Stimulated activated CD8-positive, alpha-beta memory T cell treated with anti-CD3 and anti-CD28 coated beads, Interleukin-15, amount 100 ng/mL, for 24 hours (primary cell): ENCODE measurements around the gene GRIK3.
"Not testable (repeated sequence)": the region's sequence is repeated elsewhere in the genome, so short reads cannot be mapped to it uniquely, and the experiment has no call there.

Source experiments
- DNase-seq: peaks from one replicate; pipeline ENCODE4 v3.0.0-alpha.2; 2020; ENCODE audit warnings: low read depth

Gene GRIK3

DNA sequence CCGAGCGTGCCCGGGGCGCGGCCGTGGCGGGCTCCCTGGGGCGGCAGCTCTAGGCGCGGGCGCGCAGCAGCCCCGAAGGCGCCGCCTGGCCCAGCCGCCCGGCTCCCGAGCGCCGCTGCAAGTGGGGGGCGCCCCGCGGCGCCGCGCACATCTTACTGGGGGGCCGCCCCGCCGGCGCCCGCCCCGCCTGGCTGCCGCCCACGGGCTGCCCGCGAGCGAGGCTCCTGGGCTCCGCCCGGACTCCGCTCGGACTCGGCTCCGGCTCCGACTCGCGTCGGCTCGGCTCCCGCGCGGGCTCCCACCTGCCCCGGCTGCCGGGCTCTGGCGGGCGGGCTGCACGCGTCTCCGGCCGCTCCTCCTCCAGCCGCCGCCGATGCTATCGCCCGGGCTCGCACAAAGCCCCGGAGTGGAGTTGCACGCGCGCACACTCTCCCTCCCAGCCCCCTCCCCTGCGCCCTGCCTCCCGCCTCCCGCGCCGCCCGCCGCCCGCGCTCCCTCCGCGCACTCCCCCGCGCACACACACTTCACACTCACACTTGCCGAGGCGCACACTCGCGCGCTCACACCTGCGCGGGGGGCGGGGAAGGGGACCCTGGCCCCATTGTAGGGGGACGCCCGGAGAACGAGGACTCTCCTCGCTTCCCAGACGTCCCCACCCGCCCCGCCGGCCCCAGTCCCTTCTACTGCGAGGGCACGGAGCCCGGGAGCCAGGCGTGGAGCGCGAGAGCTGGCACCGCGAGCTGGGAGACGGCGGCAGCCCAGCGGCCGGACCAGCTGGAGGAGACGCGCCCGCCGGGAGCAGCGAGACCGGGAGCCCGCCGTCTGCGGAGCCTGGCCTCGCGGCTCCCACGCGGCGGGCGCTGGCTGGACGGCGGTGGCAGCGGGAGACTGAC, at the start of gene GRIK3:
TSS of gene GRIK3 (minus strand) at position 395 of the 893 bp plus-strand sequence. CDS start 407 bp downstream, outside the sequence.
- no peak for DNase-seq

DNA sequence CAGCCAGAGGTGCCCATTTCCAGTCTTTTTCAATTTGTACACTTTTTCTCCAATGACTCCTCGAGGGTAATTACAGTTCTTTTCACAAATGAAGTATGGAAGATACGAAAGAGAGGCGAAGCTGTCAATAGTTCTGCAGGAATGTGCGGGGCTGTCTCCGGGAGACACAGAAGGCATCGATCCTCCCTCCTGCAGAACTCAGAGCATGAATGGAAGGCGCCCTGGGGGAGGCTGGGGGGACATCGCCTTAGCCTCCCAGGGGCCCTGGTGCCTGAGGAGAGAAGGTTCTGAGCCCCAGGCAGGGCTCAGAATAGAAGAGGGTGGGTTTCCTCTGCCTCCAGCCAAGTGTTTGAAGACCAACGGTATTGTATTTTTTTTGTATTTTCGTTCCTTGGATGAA, 49.7 kb upstream of the GRIK3 start:
- no peak for DNase-seq

DNA sequence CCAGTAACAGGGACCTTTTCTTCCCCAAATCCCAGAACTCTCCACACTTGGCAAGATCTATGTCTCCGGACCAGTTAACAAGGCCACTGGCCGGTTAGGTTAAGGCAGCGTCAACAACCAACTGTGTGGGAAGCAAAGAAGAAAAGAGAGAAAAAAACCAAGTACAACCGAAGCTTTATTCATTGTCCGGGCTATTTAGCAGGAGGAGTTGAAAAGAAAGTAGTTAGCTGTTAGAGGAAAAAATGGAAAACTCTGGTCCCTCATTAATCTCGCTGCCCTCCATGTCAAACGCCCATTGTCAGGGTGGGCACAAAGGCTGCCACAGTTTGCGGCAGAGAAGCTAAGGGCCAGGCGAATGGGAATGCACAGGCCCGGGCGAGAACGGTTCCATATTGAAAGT, 49.3 kb upstream of the GRIK3 start:
- no peak for DNase-seq

DNA sequence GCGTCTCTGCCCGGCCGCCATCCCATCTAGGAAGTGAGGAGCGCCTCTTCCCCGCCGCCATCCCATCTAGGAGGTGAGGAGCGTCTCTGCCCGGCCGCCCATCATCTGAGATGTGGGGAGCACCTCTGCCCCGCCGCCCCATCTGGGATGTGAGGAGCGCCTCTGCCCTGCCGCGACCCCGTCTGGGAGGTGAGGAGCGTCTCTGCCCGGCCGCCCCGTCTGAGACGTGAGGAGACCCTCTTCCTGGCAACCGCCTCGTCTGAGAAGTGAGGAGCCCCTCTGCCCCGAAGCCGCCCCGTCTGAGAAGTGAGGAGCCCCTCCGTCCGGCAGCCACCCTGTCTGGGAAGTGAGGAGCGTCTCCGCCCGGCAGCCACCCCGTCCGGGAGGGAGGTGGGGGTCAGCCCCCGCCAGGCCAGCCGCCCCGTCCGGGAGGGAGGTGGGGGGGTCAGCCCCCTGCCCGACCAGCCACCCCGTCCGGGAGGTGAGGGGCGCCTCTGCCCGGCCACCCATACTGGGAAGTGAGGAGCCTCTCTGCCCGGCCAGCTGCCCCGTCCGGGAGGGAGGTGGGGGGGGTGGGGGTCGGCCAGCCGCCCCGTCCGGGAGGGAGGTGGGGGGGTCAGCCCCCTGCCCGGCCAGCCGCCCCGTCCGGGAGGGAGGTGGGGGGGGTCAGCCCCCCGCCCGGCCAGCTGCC, 46.1 kb upstream of the GRIK3 start:
- not testable (repeated sequence) for DNase-seq

DNA sequence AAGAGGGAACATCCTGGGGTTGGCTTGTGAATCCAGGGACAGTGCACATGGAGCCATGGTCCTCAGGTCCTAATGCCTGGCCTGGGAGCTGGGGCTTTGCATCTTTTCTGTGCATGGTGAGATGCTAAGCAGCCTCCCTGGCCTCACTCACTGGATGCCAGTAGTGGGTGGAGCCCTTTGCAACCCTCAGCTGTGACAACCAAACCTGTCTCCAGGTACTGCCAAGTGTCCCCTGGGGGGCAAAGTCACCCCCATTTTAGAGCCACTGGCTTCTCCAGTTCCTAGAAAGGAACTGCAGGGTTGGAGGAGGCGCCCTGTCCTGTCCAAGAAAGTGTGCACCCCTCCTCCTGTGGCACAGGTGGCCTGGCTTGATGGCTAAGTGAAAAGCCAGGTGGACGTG, 44.6 kb upstream of the GRIK3 start:
- DNase-seq = no peak

DNA sequence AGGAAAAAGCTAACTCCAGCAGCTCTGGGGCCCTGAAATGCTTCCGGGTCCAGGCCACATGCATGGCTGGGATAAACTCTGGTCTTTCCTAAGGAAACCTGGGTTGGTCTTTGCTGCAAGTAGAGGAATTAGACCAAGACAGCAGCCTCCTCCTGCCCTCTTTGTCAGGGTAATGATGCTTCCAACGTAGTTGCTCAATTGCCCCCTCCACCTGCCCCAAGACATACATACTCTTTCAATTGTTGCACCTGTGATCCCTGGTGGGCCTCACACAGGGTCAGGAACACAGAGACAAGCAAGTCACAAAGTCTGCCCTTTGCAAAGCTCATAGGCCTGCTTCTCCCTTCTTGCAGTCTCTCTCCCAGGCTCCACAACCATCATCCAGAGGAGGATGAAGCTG, 41.9 kb upstream of the GRIK3 start:
- no peak for DNase-seq

DNA sequence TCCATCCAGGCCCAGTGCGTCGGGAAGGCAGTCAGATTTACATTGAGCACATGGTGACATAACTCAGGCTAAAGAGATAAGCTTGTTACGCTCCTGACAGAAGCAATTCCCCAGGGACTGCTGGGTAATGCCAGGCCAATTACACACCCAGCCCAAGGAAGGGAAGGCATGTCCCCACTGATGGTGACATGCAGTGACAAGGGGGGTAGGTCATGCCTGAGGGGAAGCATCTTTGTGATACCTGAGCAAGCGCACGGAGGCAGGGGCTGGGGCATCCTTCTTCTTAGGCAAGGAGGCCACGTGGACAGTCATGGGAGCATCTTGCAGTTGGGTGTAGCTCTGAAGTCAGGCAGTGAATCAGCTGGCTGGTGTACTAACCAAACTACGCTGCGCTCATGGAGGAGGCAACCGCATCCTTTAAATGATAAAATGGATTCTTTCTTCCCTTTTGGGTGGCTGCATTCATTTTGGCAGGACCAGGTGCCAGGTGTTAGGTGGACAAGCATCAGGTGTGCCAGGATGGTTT, 39.6 kb upstream of the GRIK3 start:
- DNase-seq = no peak

DNA sequence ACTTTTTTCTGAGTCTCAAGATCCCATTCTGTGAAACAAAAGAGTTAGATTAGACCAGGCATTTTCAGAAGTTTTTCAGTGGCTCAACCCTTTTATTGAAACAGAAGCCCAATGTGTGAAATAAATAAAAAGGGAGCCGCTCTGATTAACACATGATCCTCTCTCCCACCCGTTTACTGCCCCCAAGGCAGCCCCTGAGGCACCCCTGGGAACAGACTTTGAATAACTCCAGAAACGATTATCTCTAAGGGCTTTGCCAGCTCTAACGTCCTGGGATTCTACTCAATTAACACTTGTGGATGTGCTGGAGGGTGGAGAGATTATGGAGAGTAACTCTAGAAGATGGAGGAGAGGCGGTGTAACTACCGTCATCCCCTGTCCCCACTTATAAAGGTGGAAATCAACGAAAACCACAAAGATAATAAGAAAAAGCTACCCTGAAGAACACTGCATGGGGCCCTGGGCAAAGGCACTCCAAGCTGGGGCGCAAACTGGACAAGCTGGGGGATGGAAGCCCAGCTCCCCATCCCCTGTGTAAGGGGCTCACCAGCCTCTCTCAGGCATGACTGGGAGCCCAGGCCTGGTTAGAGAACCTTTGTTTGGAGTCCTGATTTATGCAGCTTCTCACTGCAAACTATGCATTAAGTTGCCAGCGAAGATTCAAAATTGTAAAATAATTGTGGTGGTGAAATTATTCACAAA, 39.0 kb upstream of the GRIK3 start:
- no peak for DNase-seq

DNA sequence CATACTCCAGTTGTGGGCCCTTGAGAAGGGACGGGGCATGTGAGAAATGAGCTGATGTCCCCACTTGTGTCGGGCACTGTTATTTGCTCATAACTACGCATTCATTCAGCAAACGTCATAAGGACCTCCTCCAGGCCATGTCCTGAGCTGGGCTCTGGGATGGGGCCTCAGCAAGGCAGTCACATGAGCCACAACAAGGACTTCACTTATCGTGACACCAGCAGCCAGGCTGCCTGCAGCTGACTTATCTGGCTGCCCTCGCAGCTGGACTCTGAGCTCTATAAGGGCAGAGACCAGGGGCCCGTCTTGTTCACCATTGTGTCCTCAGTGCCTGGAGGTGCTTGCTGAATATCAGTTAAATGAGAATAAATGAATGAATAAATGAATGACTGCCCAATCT, 37.5 kb upstream of the GRIK3 start:
- no peak for DNase-seq

DNA sequence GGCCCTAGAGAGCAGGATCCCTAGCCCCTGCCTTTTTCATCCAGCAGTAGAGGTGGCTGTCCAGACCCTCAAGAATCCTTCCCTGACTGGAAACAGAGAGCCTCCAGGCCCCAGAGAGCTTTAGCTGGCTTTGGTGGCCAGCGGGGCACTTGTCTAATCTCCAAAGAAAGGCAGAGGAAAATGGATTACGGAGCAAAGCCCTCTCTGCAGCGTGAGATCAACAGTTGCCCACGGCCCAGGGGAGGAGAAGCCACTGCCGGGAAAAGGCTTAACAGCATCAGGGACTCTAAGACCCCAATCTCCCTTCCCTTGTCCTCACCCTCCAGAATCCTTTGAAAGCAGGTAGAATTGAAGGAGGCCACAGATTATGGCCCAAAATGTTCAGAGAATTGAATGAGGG, 35.8 kb upstream of the GRIK3 start:
- DNase-seq = no peak

DNA sequence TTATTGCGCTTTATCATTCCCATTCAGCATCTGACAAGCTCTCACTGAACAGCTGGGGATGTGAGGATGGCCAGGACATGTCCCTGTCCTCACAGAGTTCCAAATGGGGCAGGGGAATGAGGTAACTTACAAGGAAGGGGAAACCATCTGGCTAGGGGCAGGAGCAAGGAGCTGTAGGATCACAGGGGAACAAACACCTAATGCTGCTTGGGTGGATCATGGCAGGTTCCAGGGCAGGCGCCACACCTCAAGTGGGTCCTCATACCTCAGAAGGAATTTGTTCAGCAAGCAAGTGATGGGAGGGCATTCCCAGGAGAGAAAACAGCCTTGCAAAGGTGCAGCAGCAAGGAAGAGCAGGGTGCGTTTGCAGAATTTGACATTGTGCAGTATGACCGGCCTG, 35.1 kb upstream of the GRIK3 start:
- DNase-seq = no peak

DNA sequence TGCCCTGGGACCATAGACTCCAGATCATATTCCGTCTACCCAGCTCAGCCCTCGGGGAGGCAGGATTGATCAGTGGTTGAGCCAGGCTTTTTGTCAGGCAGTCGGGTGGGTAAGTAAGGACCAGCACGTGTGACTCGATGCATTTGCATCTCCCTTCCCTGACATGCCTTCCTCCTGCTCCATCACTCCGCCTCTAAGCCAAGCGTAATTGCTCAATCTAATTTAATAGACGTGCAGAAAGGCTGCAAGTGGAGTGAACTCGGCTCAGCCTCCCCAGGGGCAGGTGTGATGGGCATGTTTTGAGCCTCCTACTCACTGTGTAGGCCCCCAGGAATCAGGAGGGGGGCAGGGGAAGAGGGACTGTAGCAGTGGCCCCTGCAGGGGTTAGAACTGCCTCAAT, 34.6 kb upstream of the GRIK3 start:
- DNase-seq = no peak

DNA sequence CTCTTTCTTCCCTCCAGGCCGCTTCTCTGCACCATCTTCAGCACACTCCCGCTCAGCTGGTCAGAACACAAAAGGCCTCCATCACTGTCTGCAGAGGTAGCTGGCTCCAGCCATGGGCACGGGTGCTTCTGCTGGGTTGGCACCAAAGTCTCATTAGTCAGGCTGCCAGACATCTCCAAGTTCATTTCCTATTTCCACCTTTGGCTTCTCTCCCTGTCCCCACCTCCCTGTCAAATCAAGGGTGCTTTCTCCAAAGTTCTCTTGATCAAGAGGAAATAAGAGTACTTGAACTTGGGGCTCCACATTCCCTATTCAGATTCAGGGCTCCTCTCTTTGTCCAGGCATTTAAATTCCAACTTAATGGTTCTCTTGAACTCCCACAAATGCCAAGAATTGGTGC, 33.9 kb upstream of the GRIK3 start:
- DNase-seq = no peak

DNA sequence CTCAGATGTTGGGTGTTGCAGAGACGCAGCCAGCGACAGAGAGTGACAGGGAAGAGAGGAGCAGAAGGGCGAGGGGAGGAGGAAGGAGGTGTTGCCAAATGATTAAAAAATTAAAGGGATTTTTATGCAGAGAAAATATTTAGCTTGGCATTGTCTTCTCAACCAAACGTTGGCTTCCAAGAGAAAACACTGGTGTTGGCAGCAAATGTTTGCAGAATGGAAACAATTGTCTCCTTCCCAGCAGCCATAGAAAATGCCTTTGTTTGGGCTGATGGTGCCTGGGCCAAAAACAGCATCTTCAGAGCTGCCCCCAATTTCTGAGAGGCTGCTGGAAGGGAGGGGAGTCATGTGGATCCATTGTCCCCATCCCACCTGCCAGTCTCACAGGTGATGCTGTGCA, 29.7 kb upstream of the GRIK3 start:
- DNase-seq = no peak

DNA sequence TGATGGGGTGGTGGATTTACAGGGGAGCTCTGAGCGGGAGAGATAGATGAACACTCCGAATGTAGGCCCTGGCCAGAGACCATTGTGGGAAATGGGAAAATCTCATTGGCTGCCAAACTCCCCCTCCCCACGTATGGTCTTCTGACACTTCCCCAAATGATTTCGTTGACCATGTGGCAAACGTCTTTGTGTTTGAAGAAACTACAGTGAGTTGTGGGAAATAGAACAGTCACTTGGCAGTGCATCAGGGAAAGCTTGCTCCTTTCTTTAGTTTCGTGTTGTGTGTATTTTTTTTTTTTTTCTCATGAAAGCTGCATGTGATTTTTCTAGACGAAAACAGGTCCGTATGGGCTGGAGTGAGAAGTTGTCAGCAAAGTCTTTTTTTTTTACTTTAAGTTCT, 25.0 kb upstream of the GRIK3 start:
- no peak for DNase-seq

DNA sequence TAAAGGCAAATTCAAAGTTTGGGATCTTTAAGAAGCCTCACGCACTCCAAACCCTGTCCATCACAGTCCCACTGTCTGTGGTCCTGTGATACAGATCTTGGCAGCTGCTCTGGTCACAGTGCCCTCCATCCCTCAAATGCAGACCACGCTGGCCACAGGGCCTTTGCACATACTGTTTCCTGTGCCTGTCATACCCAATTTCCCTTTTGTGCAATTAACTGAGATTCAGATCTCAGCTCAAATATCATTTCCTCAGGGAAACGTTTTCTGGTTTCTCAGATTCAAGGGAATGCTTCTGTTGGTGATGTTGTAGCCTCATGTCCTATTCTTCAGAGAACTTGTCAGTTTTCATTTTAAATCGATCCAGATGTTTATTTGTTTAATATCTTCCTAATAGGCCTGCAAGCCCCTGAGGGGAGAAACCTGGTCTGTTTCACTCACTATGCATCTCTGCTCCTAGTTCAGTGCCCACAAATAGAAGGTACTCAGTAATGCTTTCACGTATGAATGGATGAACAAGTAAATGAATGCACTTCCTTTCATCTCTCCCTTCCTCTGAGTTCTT, 24.2 kb upstream of the GRIK3 start:
- DNase-seq = no peak

DNA sequence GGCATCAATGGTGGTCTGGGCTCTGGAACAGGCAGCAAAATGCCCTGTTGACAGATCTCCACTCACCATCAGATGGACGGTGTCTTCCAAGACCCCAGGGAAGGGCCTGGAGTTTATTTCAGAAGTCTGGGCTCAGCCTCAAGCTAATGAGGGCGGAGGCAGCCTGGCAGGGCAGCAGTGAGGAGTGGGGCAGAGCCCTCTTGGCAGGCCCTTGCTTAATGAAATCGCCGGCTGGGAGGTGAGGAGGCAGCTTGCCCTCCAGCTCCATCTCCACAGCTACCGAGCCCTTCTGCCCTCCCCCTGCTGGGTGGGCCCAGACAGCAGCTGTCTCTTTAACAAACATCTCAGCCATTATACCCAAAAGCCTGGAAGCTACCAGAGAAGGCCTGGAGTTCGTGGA, 22.0 kb upstream of the GRIK3 start:
- no peak for DNase-seq

DNA sequence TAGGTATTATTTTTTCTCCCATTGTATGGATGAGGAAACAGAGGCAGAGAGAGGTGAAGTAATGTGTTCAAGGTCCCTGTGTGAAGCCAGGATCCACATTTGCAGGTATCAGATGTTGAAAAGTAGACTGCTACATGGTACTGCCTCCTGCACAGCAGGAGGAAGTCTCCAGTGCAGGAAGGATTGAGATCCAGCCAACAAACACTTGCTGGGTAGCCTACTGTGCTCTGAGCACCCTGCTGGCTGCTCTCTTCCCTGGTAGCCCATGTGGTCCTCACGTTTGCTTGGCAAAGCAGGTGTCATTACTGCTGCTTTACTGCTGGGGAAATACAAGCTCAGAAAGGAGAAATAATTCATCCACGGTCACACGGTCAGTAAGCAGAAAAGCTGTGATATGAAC, 21.3 kb upstream of the GRIK3 start:
- DNase-seq = no peak

DNA sequence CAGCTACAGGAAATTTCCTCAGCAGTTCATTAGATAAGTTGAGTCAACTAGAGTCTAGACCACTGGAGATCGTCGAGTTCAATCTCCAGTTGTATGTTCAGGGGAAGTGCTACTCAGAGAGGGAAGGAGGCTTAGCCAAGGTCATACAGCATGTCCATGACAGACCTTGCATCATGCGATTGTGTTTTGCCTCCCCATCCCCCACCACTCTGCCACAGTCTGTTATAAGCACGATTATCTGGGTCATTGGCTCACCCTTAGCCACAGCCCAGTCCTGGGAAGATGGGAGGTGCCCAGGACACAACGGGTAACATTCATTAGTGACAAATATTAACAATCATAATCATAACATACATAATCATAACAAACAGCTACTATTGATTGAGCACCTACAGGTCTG, 18.9 kb upstream of the GRIK3 start:
- no peak for DNase-seq

DNA sequence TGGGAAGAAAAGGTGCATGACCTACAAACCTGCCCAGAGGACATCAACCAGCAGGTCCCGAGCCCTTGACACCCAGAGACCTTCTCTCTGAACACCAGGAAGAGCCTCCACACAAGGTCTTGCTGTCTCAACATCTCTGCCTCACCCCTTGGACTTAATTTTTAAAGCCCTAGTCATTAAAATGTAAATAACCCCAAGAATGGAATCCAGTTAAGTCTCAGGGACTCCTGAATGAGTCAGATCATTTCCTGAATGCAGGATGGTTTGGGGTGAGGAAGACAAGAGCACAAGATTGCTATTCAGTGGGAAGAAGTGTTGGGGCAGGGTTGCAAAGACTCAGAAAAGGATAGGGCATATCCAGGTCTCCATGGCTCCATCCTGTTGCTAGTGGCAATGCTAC, 17.8 kb upstream of the GRIK3 start:
- no peak for DNase-seq

DNA sequence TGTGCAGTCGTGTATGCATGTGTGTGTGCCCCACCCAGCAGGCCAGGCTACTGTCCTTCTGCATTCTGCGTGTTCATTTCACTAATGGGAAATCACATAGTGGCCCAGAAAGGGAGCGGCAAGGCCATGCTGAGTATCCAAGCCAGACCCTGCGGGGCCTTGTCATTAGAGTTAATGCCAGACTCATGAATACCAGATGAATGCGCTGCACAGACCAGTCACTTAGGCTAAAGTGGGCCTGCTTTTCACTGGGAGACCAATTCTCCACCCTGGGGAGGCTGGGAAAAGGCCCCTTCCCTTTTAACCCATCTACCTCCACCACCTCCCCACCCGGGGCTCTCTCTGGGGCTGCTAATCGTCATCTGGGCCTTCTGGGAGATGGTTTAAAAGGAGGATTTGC, 17.0 kb upstream of the GRIK3 start:
- DNase-seq = no peak

DNA sequence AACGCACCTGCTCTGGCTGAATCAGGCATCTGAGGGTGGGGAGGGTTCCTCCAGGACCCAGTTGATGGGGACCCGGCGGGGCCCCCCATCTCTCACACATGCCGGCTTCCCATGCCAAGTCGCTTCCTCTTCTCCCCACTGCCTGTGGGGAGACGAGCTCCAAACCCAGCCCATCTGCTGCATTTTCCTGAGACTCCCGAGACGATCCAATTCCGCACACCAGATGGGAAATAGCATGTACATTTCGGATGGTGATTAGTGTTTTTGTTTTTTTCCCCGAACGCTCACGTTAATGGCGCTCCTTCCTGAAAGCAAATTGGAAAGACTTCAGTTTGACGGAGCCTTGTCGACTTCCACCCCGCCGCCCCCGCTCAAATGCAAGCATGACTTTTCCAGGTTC, 13.2 kb upstream of the GRIK3 start:
- DNase-seq = no peak
